A549 (cell line): ENCODE results near the gene MADD.

ENCODE experiments used
- BHLHE40 ChIP-seq: IDR thresholded peaks from 2 replicates; pipeline ENCODE4 v1.6.1; 2012; ENCODE audit warnings: low read depth, low read length, inconsistent platforms
- RCOR1 ChIP-seq: fragments of 150-350 bp; IDR thresholded peaks from 2 replicates; pipeline ENCODE4 v1.6.1; 2014; ENCODE audit warnings: antibody characterized with exemption, low read length, low read depth

DNA sequence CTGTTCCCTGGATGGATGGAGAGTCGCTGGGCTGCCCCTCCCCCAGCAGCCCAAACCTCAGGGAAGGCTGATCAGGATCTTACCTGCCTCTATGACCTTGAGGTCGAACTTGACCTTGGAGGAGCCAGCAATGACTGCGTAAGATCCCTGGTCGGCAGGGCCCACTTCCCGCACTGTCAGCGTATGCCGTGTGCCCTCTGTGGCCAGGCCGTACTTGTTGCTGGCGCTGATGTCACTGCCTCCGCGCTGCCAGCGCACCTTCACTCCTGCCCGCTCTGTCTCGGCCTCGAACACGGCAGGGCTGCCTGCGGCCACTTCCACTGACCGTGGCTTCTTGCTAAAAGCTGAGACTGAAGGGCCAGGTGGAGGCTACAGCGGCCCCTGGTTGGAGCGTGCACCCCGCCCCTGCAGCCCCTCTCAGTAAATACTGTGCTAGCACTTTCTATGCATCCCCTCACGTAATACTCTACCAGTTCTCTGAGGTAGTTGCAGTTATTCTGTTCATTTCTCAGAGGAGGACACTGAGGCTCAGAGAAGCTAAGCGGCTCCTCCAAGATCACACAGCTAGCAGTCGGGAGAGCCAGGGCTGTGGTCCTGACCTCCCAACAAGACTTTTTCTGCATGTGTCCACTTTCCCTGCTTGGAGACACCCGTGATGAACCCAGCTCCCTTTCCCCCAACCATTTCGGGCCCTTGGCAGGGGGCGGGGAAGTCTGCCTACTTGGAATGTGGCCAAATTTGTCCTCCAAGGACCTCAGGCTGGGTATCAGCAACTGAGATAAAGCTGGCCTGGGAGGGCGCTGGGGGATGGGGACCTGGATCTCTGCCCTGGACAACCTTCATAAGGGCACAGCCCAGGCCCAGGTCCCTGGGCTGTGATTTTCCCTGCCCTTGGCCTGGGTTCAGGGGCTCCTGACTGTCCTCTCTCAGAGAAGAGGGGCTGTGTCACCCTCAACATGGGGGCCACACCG lies 81.5 kb downstream of the MADD start:
- TF ChIP-seq BHLHE40 (no peak), RCOR1 (no peak)
